ENCODE measurements around the gene GRM2.
"Not testable (repeated sequence)": the region's sequence is repeated elsewhere in the genome, so short reads cannot be mapped to it uniquely, and the experiment has no call there.

GRM2 gene

DNA sequence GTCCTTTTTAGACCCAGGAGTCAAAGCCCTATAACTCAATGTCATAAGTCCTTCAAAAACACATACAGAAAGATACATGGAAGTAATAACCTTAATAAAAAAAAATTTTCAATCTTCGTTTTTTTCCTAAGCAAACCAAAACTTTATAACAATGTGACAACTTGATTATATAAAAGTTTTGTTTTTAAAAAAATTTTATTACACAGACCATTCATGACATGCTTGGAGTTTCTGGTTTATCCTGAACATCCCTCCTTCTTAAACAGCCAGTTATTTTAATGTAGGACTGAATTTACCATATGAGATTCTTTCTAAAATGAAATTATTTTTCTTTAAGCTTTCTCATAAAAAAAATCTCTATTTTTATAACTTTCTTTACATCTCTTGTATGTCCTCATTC lies 41.5 kb downstream of the GRM2 start:
- Histone ChIP-seq H3K27me3 (replicated peaks; ENCODE audit: control insufficient read depth, insufficient read depth, low read length) (no peaks in the 10 kb centered on the region), H3K36me3 (ENCODE audit: control insufficient read depth, insufficient read depth, low read length) (no peaks in the 10 kb centered on the region)
- DNase-seq (ENCODE audit: extremely low read depth, insufficient read length), result no peak

DNA sequence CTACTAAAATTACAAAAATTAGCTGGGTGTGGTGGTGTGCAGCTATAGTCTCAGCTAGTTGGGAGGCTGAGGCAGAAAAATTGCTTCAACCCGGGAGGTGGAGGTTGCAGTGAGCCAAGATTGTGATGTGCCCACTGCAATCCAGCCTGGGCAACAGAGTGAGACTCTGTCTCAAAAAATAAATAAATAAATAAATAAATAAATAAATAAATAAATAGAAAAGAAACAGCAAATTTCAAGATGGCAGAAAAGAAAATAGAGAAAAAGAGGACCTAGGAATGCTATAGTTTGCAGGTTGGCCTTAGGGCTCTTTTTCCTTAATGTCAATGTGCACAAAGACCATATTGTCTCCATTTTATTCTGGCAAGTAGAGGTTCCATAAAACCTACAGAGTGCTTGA lies 44.0 kb downstream of the GRM2 start:
- no peak overlapping the region for H3K4me3 ChIP-seq (replicated peaks; ENCODE audit: low read depth, low read length)
- no peaks in the 10 kb centered on the region for H3K36me3 ChIP-seq (ENCODE audit: control insufficient read depth, insufficient read depth, low read length)
- DNase-seq (ENCODE audit: extremely low read depth, insufficient read length), result no peak
- H3K27me3 ChIP-seq (replicated peaks; ENCODE audit: control insufficient read depth, insufficient read depth, low read length), result no peaks in the 10 kb centered on the region
- TF ChIP-seq, protein P1, sequence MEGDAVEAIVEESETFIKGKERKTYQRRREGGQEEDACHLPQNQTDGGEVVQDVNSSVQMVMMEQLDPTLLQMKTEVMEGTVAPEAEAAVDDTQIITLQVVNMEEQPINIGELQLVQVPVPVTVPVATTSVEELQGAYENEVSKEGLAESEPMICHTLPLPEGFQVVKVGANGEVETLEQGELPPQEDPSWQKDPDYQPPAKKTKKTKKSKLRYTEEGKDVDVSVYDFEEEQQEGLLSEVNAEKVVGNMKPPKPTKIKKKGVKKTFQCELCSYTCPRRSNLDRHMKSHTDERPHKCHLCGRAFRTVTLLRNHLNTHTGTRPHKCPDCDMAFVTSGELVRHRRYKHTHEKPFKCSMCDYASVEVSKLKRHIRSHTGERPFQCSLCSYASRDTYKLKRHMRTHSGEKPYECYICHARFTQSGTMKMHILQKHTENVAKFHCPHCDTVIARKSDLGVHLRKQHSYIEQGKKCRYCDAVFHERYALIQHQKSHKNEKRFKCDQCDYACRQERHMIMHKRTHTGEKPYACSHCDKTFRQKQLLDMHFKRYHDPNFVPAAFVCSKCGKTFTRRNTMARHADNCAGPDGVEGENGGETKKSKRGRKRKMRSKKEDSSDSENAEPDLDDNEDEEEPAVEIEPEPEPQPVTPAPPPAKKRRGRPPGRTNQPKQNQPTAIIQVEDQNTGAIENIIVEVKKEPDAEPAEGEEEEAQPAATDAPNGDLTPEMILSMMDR (IDR thresholded peaks at IDR 0.05; ENCODE audit: insufficient read depth, low read length, poor library complexity, severe bottlenecking), result no peak

More for the DNA sequence above, 41.5 kb downstream of the GRM2 start:
- H3K4me3 ChIP-seq (replicated peaks; ENCODE audit: low read depth, low read length), result no peak overlapping the region
- TF ChIP-seq, protein P1 (IDR thresholded peaks at IDR 0.05; ENCODE audit: insufficient read depth, low read length, poor library complexity, severe bottlenecking), result no peak

DNA sequence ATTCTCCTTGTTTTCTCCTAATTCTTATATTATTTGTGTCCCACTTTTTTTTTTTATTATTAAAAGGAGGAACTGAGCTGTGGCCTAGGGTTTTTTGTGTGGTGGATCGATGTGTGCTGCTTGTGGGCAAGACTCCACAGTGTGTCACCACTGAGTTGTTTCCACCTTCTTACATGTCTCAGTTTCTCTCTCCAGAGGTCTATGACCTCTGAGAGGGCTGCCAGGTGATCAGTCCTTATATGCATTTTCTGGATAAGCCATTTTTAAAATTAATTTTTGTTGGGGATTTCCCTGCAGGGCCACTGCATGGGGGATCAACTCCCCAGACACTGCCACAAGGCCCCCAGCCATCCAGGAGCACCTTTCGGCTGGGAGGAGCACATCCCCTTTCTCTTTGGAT lies 44.4 kb downstream of the GRM2 start:
- H3K27me3 ChIP-seq (replicated peaks; ENCODE audit: control insufficient read depth, insufficient read depth, low read length), result no peaks in the 10 kb centered on the region
- H3K4me3 ChIP-seq (replicated peaks; ENCODE audit: low read depth, low read length), result no peak overlapping the region
- TF ChIP-seq, protein P1 (IDR thresholded peaks at IDR 0.05; ENCODE audit: insufficient read depth, low read length, poor library complexity, severe bottlenecking), result no peak
- no peak for DNase-seq (ENCODE audit: extremely low read depth, insufficient read length)
- H3K36me3 ChIP-seq (ENCODE audit: control insufficient read depth, insufficient read depth, low read length), result no peaks in the 10 kb centered on the region

DNA sequence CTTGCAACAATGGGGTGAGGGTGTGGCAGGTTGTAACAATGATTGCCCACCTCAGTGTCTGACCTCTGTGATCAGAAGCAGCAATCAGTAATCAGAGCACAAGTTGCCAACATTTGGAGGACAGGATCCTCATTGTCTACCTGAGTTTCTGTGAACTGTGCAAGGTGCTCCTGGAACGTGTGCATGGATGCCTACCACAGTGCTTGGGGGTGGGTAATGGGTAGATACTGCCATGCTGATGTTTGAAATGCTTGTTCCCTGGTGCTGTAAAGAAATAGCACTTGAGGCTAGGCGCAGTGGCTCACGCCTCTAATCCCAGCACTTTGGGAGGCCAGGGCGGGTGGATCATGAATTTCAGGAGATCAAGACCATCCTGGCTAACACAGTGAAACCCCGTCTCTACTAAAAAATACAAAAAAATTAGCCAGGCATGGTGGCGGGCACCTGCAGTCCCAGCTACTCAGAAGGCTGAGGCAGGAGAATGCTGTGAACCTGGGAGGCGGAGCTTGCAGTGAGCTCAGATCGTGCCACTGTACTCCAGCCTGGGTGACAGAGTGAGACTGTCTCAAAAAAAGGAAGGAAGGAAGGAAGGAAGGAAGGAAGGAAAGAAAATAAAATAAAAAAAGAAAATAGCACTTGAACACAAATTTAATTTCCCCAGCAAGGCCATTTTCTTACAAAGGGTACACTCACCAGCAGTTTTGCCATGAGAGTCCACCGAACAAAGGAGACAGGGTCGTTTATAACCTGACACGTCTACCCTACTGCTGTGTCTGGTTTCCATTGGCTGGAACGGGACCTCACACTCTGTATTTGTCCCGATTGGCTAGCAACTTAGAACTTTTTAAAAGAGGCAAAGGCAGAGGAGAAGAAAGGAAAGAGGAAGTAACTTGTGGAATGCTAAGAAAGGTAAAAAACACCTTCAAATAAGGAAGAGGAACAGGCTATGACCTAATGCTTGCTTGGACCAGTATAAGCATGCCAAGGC lies 47.2 kb downstream of the GRM2 start:
- not testable (repeated sequence) for H3K27me3 ChIP-seq (replicated peaks; ENCODE audit: control insufficient read depth, insufficient read depth, low read length); DNase-seq (ENCODE audit: extremely low read depth, insufficient read length); H3K36me3 ChIP-seq (ENCODE audit: control insufficient read depth, insufficient read depth, low read length); H3K4me3 ChIP-seq (replicated peaks; ENCODE audit: low read depth, low read length)

DNA sequence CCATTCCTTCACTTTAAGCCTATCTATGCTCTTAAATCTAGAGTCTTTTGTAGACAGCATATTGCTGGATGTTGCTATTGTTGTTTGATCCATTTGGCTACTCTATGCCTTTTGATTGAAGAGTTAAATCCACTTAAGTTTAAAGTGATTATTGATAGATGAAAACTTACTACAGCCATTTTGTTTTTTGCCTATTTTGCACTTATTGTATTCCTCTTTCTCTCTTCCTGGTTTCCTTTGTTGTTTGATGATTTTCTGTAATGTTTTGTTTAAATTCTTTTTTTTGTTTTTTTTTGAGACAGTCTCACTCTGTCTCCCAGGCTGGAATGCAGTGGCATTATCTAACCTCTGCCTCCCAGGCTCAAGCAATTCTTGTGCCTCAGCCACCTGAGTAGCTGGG lies 52.3 kb downstream of the GRM2 start:
- no peaks in the 10 kb centered on the region for H3K36me3 ChIP-seq (ENCODE audit: control insufficient read depth, insufficient read depth, low read length)
- no peaks in the 10 kb centered on the region for H3K27me3 ChIP-seq (replicated peaks; ENCODE audit: control insufficient read depth, insufficient read depth, low read length)
- H3K4me3 ChIP-seq (replicated peaks; ENCODE audit: low read depth, low read length), result no peak overlapping the region
- TF ChIP-seq, protein P1 (IDR thresholded peaks at IDR 0.05; ENCODE audit: insufficient read depth, low read length, poor library complexity, severe bottlenecking), result no peak
- DNase-seq (ENCODE audit: extremely low read depth, insufficient read length), result no peak

Measured in GM06990 (cell line).